Measurements from ENCODE around the gene KLF16. TPM values are rescaled to one million over a fixed set of nuclear protein-coding genes. Genes with fewer than 3 reads are reported as not detected.

KLF16 gene
- total and polyA plus RNA-seq, 2 experiments from 2014 or later, result 8.9 to 20.2 TPM

DNA sequence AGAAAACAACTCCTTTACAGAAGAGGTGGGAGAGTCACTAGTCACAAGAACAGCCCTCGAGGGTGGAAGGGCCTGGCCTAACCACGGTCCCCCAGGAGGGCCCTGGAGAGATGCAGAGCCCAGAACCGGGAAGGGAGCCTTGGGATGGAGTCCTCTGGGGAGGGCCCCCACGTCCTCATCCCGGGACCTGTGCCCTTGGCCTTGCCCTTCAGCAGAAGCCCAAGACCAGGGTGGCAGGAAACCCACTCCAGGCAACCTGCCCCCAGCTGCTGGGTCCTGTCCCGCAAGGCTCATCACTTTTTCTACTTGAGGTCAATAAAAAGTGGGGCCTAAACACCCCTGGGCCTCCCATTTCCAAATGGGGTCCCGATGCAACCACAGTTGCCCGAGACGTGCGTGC lies 49.0 kb downstream of the KLF16 start:
- Mint-ChIP-seq H3K9me3 (no peaks in the 10 kb centered on the region), H3K27me3 (ENCODE audit: insufficient read depth, low read depth, poor library complexity) (peaks cover 18% of the 10 kb centered on the region), H3K36me3 (ENCODE audit: low read depth) (peaks cover 6% of the 10 kb centered on the region; the same call in 1 of the 3 replicates), H3K4me3 (no peak overlapping the region), H3K27ac (no peak overlapping the region), H3K4me1 (peaks cover 3% of the 10 kb centered on the region; the same call in 2 of the 3 replicates)
- no peaks in the 10 kb centered on the region; the same call in 1 of the 2 replicates for H3K36me3 ChIP-seq (ENCODE audit: insufficient read depth)
- 0 out of 2 replicates have a peak, but pooled peaks cover 5% of the 10 kb centered on the region for H3F3A ChIP-seq (replicated peaks; ENCODE audit: low read depth)
- H3K79me2 ChIP-seq (replicated peaks; ENCODE audit: insufficient read depth), result no peaks in the 10 kb centered on the region
- H4K20me1 ChIP-seq (replicated peaks; ENCODE audit: insufficient read depth), result no peaks in the 10 kb centered on the region
- H3K9me2 ChIP-seq (ENCODE audit: insufficient read depth), result no peaks in the 10 kb centered on the region
- no peak for DNase-seq (ENCODE audit: low spot score)
- H3K27ac ChIP-seq (ENCODE audit: low read depth), result no peak overlapping the region
- H2AFZ ChIP-seq, result no peak overlapping the region
- no peak overlapping the region for H3K4me3 ChIP-seq
- TF ChIP-seq JUNB (IDR thresholded peaks at IDR 0.05; ENCODE audit: unreplicated experiment), result no peak
- no peak for TF ChIP-seq EZH2phosphoT487 (IDR thresholded peaks at IDR 0.05; ENCODE audit: unreplicated experiment)
- TF ChIP-seq, protein P1, sequence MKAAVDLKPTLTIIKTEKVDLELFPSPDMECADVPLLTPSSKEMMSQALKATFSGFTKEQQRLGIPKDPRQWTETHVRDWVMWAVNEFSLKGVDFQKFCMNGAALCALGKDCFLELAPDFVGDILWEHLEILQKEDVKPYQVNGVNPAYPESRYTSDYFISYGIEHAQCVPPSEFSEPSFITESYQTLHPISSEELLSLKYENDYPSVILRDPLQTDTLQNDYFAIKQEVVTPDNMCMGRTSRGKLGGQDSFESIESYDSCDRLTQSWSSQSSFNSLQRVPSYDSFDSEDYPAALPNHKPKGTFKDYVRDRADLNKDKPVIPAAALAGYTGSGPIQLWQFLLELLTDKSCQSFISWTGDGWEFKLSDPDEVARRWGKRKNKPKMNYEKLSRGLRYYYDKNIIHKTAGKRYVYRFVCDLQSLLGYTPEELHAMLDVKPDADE (IDR thresholded peaks at IDR 0.05), result no peak
- TF ChIP-seq CREB1 (CRISPR knock-in tag; IDR thresholded peaks at IDR 0.05; ENCODE audit: low read depth), result no peak
- TF ChIP-seq ZNF331 (CRISPR knock-in tag; IDR thresholded peaks at IDR 0.05; ENCODE audit: low read depth), result no peak
- TF ChIP-seq POLR2AphosphoS5 (IDR thresholded peaks at IDR 0.05; ENCODE audit: low read depth), result no peak
- ATAC-seq, result no peak
- H3K4me2 ChIP-seq, result no peak overlapping the region
- no peaks in the 10 kb centered on the region for H3K4me1 ChIP-seq (ENCODE audit: insufficient read depth)
- no peaks in the 10 kb centered on the region for H3K27me3 ChIP-seq (ENCODE audit: insufficient read depth)

DNA sequence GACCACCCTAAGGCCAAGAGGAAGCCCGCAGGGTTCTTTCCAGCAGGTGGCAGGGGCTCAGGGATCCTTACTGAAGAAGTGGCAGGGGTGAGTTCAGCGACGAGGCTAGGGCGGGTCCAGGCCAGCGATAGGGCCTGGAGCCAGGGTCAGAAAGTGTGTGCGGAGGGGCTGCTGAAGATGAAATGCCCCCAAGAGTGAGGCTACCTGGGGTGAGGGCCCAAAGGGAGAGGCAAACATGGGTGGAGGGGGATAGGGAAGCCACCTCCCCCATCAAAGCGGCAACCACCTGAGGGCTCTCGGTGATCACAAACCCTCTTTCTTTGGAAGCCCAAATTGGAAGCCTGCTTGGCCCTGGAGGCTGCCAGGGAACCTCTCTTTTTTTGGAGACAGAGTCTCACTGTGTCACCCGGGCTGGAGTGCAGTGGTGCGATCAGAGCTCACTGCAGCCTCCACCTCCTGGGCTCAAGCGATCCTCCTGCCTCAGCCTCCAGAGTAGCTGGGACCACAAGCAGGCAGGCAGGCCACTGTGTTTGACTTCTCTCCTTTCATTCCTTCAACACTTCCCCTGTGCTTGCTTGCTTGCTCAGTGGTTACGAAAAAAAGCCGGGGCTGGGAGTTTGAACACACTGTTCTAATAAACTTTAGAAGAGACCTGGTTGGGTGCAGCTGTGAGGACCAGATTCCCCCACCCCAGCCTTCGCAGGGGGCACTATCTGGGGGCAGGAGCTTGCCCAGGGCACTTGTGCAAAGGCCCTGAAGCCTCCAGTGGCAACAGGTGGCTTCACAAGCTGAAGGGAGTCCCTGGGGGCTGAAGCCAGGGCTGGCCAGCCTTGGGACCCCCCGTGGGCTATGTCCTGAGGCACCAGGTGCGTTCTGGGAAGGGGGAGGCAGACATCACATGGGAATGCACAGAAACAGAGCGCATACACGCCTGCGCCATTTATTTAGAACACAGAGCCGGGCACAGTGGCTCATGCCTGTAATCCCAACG lies 49.9 kb downstream of the KLF16 start:
- no peak overlapping the region for H3K27ac ChIP-seq (ENCODE audit: low read depth)
- no peak overlapping the region; the same call in 1 of the 2 replicates for H3K27ac Mint-ChIP-seq
- TF ChIP-seq ZNF462 (CRISPR knock-in tag; IDR thresholded peaks at IDR 0.05), result no peak
- no peak for TF ChIP-seq NANOG (IDR thresholded peaks at IDR 0.05; ENCODE audit: borderline replicate concordance)
- no peak for TF ChIP-seq CTCF (conservative IDR thresholded peaks at IDR 0.05; ENCODE audit: low read depth in 2 of 2)
- TF ChIP-seq ZNF331 (CRISPR knock-in tag; IDR thresholded peaks at IDR 0.05; ENCODE audit: low read depth), result no peak

More for the DNA sequence above, 49.9 kb downstream of the KLF16 start:
- Histone ChIP-seq H2AFZ (no peak overlapping the region), H4K20me1 (replicated peaks; ENCODE audit: insufficient read depth) (no peaks in the 10 kb centered on the region), H3K27me3 (ENCODE audit: insufficient read depth) (no peaks in the 10 kb centered on the region), H3K4me1 (ENCODE audit: insufficient read depth) (no peaks in the 10 kb centered on the region), H3K79me2 (replicated peaks; ENCODE audit: insufficient read depth) (no peaks in the 10 kb centered on the region), H3K9me2 (ENCODE audit: insufficient read depth) (no peaks in the 10 kb centered on the region), H3F3A (replicated peaks; ENCODE audit: low read depth) (0 out of 2 replicates have a peak, but pooled peaks cover 5% of the 10 kb centered on the region), H3K36me3 (ENCODE audit: insufficient read depth) (no peaks in the 10 kb centered on the region; the same call in 1 of the 2 replicates), H3K4me3 (peak overlapping the region; percentile 77), H3K4me2 (peak overlapping the region; percentile 87)
- H3K4me1 Mint-ChIP-seq, result peaks cover 3% of the 10 kb centered on the region; the same call in 2 of the 3 replicates
- H3K36me3 Mint-ChIP-seq (ENCODE audit: low read depth), result peaks cover 6% of the 10 kb centered on the region; the same call in 1 of the 3 replicates
- H3K4me3 Mint-ChIP-seq, result peak overlapping the region; percentile 83
- no peak for DNase-seq (ENCODE audit: low spot score)
- H3K9me3 Mint-ChIP-seq, result no peaks in the 10 kb centered on the region
- peaks cover 18% of the 10 kb centered on the region for H3K27me3 Mint-ChIP-seq (ENCODE audit: insufficient read depth, low read depth, poor library complexity)
- no peak for ATAC-seq

All from GM23338 (cell line).